Fibroblast of lung (primary cell): ENCODE results near the gene PLXNA2.

Experiments
- EZH2 ChIP-seq: IDR thresholded peaks from 2 replicates; pipeline ENCODE4 v1.5.1; 2012; ENCODE audit warnings: low read length, control low read depth, mild to moderate bottlenecking; ENCODE audit errors: missing control alignments
- TF ChIP-seq, protein P1 (sequence below), 2 donors: IDR thresholded peaks in 1 of 2; conservative IDR thresholded peaks in 1 of 2; 1 replicate in 1 of 2; 2 replicates in 1 of 2; pipeline ENCODE4 v1.5.1; 2011 to 2012; ENCODE audit warnings: low read length in 2 of 2, control low read depth in 1 of 2, inconsistent platforms in 1 of 2, low read depth in 1 of 2, mild to moderate bottlenecking in 1 of 2

DNA sequence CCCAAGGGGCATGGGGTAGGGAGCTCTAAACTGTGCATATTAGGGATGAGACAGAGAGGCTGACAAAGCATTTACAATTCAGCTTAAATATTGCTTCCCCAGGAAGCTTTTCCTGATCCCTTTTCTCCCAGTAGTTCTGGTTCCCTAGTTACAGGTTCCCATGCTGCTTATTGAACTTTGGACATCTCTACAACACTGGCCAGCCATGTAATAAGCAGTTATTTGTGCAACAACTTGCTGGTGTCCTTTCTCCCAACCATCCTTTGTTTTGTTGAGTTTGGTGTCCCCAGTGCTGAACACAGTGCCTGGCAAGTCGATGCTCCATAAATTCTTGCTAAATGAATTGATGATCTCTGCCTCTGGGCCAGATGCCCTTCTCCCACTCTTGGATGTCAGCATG lies 80.6 kb downstream of the PLXNA2 start:
- TF ChIP-seq, protein P1, sequence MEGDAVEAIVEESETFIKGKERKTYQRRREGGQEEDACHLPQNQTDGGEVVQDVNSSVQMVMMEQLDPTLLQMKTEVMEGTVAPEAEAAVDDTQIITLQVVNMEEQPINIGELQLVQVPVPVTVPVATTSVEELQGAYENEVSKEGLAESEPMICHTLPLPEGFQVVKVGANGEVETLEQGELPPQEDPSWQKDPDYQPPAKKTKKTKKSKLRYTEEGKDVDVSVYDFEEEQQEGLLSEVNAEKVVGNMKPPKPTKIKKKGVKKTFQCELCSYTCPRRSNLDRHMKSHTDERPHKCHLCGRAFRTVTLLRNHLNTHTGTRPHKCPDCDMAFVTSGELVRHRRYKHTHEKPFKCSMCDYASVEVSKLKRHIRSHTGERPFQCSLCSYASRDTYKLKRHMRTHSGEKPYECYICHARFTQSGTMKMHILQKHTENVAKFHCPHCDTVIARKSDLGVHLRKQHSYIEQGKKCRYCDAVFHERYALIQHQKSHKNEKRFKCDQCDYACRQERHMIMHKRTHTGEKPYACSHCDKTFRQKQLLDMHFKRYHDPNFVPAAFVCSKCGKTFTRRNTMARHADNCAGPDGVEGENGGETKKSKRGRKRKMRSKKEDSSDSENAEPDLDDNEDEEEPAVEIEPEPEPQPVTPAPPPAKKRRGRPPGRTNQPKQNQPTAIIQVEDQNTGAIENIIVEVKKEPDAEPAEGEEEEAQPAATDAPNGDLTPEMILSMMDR (conservative IDR thresholded peaks at IDR 0.05 in 1 of 2, IDR thresholded peaks at IDR 0.05 in 1 of 2; ENCODE audit: low read depth in 1 of 2, low read length in 2 of 2): no peak
- no peak for TF ChIP-seq EZH2
